Measurements from ENCODE around the gene CLEC16A. TPM values are rescaled to one million over a fixed set of nuclear protein-coding genes. Genes with fewer than 3 reads are reported as not detected.

CLEC16A gene
- total and polyA plus RNA-seq, 8 donors, result 17.6 to 38.6 (median 21.6) TPM

DNA sequence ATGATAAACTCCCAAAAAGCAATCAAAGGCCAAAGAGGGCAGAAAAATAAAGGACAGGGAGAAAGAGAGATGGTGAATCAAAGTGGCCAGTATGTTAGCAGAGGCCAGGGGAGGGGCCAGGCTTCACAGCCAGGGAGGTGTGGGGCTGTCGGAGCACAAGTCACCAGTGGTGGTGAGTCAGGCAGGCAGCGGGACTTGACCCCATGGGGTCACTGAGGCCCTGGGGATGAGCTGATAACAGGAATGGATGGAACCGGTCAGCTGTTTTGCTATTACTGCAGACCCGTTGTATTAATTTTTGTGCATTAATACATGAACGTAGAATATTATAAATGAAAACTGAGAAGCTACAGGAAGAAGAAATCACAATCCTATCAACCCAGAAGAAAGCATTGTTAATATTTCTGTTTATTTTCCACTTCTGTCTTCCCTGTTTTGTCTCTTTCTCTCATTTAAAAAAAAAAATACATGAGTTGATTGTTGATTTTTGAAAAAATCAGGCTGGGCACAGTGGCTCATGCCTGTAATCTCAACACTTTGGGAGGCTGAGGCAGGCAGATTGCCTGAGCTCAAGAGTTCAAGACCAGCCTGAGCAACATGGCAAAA lies 204.8 kb downstream of the CLEC16A start:
- H3K9me3 ChIP-seq, result no peaks in the 10 kb centered on the region
- no peak overlapping the region for H3K4me3 ChIP-seq
- peaks cover 0 to 9% of the 10 kb centered on the region in 2 donors for H3K4me1 ChIP-seq
- TF ChIP-seq, protein P1, sequence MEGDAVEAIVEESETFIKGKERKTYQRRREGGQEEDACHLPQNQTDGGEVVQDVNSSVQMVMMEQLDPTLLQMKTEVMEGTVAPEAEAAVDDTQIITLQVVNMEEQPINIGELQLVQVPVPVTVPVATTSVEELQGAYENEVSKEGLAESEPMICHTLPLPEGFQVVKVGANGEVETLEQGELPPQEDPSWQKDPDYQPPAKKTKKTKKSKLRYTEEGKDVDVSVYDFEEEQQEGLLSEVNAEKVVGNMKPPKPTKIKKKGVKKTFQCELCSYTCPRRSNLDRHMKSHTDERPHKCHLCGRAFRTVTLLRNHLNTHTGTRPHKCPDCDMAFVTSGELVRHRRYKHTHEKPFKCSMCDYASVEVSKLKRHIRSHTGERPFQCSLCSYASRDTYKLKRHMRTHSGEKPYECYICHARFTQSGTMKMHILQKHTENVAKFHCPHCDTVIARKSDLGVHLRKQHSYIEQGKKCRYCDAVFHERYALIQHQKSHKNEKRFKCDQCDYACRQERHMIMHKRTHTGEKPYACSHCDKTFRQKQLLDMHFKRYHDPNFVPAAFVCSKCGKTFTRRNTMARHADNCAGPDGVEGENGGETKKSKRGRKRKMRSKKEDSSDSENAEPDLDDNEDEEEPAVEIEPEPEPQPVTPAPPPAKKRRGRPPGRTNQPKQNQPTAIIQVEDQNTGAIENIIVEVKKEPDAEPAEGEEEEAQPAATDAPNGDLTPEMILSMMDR (IDR thresholded peaks at IDR 0.05), result no peak
- no peaks in the 10 kb centered on the region for H3K27me3 ChIP-seq
- intact Hi-C loops (cut with DNase I), result no loop called here
- H3K36me3 ChIP-seq, result peaks cover 0 to 3% of the 10 kb centered on the region in 2 donors
- peak in 1 of 4 donors; percentile 55 for DNase-seq
- peak; percentile 24 for ATAC-seq
- no peak overlapping the region for H3K27ac ChIP-seq

DNA sequence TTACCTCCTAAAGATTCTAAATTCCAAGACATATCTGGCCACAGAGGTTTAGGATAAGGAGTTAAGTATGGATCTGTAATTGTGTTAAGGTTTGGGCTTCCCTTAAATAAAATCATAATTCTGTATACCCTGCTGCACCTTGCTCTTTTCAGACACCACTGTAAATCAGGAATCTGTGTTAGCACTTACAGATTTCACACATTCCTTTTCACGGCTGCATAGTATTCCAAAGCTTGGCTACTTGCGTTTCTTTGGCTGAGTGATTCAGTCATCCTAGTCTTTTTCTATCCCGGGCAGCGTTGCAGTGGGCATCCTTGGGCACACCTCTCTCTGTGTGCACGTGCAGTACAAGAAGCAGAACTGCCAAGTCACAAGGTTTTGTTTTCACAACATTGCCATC lies 205.8 kb downstream of the CLEC16A start:
- Histone ChIP-seq H3K4me3 (no peak overlapping the region), H3K27me3 (no peaks in the 10 kb centered on the region), H3K9me3 (no peaks in the 10 kb centered on the region), H3K27ac (no peak overlapping the region), H3K4me1 (peaks cover 0 to 9% of the 10 kb centered on the region in 2 donors), H3K36me3 (peaks cover 0 to 3% of the 10 kb centered on the region in 2 donors)
- ATAC-seq (no peak), DNase-seq (no peak)
- TF ChIP-seq, protein P1 (IDR thresholded peaks at IDR 0.05), result no peak
- intact Hi-C loops (cut with DNase I), result no loop called here

DNA sequence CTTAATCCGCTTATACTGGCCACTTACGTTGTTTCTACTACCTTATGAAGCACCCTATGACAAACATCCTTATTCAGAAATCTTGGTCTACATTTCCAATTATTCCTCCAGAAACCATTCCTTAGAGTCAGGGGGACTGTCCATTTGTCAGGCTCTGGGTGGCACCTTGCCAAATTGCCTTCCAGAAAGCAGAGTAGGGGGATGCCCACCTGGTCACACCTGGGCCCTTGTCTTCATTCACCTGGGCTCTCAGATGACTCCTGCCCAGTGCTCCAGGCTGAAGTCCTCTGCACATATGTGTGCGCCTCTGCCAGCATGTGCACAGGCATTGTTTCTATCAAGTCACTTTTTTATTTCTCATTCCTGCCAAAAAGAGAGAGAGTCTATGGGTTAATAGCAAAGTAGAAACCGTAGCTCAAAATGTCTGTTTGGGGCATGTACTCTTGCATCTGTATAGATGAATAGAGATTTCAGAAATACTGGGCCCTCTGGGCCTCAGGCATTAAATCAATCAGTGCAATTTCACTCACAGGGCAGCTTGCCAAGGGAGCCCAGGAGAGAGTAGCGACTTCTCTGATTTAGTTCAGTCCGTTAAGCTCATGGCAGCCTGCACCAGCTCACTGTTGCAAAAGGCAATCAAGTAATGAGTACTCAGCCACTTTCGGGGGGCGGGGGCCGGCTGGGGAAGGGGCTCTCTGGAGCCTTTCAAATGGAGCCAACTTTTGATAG lies 207.0 kb downstream of the CLEC16A start:
- intact Hi-C loops (cut with DNase I), result no loop called here
- H3K27ac ChIP-seq, result no peak overlapping the region
- H3K27me3 ChIP-seq, result no peaks in the 10 kb centered on the region
- DNase-seq (peak in 1 of 4 donors; percentile 38), ATAC-seq (no peak)
- no peaks in the 10 kb centered on the region for H3K9me3 ChIP-seq
- peaks cover 0 to 9% of the 10 kb centered on the region in 2 donors for H3K4me1 ChIP-seq
- no peak overlapping the region for H3K4me3 ChIP-seq
- TF ChIP-seq, protein P1 (IDR thresholded peaks at IDR 0.05), result no peak
- H3K36me3 ChIP-seq, result peaks cover 0 to 3% of the 10 kb centered on the region in 2 donors

DNA sequence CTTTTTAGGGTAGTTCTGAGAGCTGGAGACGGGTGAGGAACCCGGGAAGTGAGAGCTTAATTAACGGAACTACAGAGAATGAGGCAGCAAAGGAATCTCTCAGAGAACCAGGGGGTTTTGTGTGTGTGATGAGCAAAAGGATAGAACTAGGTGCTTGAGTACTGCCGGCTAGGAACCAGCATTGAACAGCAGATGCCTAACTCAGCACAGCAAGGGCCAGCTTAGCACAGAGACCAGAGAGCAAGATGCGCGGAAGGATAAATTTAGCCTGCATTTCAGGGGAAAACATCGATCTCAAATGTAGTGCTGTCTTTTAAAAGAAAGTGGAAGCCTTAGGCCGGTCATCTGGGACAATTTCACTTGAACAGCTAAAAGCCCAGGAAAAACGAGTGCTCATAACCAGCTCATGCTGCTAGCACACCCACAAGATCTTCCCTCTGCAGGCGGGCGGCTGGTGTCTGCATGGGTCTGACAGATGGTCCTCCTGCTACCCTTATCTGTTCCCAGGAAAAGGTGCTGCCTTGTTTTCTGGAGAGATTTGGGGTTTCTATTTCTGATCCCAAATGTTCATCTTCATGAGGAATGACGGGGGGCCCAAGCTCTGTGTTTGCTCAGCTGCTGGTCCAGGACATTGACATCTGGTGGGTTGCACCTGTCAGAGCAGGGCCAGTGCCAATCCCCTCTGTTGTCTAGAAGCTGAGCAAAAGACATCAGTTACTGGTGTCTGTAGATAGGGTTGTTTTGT lies 207.7 kb downstream of the CLEC16A start:
- TF ChIP-seq, protein P1 (IDR thresholded peaks at IDR 0.05), result no peak
- Histone ChIP-seq H3K27me3 (no peaks in the 10 kb centered on the region), H3K36me3 (peaks cover 0 to 3% of the 10 kb centered on the region in 2 donors), H3K27ac (no peak overlapping the region), H3K4me3 (no peak overlapping the region), H3K9me3 (no peaks in the 10 kb centered on the region), H3K4me1 (peaks cover 0 to 9% of the 10 kb centered on the region in 2 donors)
- no peak for ATAC-seq
- intact Hi-C loops (cut with DNase I), result no loop called here
- DNase-seq, result peak in 1 of 4 donors; percentile 13
